HG03139 (cell line): Measurements from ENCODE around the gene PPP1R14C.
"Not testable (repeated sequence)": the region's sequence is repeated elsewhere in the genome, so short reads cannot be mapped to it uniquely, and the experiment has no call there.

Experiments used
- ATAC-seq: cut with Tn5 transposase; IDR thresholded peaks from one replicate; pipeline ENCODE4 v1.9.1; 2021; ENCODE audit not compliant: unreplicated experiment

PPP1R14C gene

GRCh38 chr6:150137711-150138110 is 5.1 kb upstream of the PPP1R14C start:
- not testable (repeated sequence) for ATAC-seq

GRCh38 chr6:150138638-150139037 is 4.2 kb upstream of the PPP1R14C start:
- ATAC-seq, result no peak

GRCh38 chr6:150139533-150139932 is 3.3 kb upstream of the PPP1R14C start:
- no peak for ATAC-seq

DNA sequence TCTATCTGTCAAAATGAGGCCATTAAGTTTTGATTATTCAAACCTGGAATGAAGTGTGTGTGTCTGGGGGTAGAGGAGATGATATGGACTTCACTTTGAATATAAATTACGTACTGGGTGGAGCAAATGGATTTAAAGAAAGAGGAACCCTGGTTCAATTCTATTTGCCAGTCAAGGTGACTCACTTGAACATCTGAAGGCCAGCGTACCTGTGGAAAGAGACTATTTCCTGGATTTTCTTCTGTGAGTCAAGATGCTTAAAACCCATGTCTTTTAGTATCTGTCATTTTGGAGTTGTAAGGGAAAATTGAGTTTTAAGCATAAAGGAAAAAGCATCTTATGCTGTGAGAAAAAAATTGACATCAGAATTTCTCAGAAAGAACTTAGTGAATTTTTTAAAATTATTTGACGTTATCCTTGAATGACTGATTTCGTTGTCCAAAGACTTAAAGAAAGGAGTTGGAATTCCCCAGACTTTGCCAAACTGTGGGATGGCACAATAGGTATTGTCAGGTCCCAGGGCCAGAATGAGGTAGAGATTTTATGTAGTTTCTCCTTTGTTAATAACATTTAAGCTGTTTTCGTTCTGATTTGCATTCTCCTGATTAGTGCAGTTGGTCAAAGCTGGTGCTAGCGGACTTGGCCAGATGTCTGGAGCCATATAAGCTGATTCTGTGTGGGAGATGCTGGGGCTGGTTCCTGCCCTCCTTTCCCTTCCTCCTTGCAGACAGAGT is 2.4 kb upstream of the PPP1R14C start:
- no peak for ATAC-seq

DNA sequence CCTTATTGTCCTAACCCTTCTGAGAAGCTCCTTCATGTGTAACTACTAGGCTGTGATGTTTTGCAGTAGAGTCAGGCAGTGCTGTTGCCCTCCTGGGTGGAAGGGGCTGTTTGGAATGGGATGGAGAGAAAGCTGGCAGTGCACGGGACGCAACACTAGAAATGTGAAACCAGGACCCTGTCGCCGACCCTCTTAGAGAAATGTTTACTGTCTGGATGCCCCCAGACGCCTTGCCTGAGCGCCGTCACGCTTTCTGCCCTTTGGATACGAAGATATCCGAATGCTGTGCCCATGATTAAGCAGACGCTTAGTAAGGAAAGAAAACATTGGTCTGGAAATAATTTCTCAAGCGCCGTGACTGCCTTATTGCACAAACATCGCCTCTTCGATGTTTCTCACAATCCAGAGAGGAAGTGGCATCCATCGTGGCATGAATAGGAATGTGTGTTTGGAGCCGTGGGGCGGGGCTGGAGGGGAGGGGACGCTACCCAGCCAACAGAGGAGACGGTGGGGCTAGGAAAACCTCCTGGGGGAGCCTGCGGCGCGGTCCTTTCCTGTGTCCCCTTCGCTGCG is 661 bp upstream of the PPP1R14C start:
- no peak for ATAC-seq

DNA sequence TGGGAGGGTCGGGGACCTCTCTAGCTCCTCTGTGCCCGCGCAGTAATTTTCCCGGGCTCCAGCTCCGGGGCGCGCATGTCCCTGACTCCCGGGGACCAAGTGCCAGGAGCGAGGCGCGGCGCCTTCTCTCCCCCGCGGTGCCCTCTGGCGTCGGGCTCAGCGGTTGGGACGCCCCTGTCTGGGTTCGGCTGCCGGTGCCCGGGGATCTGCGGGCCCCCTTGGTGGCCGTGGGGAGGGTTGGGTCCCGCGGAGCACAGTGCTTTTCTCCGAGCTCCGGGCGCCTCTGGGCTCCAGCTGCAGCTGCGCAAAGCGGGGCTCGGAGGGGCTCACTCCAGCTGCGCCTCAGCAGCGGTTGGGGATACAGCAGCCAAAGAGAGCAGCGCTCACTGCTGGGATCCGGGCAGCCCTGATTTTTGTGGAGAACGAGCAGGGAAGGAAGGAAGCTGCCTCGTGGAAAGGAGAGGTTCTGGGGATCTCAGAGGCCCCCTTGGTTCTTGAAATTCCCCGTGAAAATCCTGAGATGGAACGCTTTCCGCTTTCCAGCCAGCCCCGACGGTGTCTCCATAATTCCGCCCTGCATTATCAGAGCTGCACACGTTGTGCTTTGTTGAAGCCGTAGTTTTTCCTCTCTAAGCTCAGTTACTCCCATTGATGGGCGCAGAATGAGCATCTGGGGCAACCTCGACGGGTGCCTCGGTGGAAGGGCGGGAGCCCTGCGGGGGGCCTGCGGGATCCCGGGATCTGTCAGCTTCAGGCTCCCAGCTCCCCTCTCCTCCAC is 861 bp downstream of the PPP1R14C start:
- no peak for ATAC-seq

GRCh38 chr6:150144294-150144868 is 1.5 kb downstream of the PPP1R14C start:
- no peak for ATAC-seq

DNA sequence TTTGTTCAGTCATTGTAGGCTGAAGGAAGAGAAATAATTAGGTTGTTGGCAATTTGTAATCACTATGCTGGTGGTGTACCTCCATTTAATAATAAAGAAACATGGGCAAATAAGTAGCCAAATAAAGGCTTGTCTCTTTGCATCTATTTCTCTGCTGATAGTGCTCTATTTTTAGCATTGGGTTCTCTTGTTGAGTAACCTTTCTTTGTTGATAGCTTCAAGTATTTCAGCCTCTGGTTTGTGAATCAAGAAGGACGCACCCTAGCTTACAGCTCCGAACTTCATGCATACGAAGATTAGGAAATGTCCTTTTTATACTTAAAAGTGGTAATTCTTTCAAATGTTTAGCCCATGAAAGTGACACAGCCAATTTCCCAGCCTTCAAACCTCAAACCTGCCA is 2.6 kb downstream of the PPP1R14C start:
- ATAC-seq, result no peak

GRCh38 chr6:150145830-150146229 is 3.0 kb downstream of the PPP1R14C start:
- ATAC-seq, result no peak

DNA sequence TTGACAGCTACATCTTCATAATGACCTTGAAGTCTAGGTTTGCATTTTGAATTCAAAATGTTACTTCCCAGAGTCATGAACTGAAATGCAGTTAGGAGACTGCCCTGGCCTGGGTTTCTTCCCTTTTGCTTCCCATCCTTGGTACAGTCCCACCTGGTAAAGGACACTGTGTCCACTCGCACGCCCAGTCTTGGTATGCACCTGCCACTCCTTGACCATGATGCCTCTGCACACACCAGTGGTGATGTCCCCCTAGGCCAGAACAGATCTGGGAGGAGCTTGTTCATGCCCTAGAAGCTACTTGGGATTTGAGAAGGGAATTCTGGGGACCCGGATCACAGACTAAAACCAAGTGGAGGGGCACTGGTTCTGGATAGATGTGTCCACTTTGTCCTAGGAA is 3.6 kb downstream of the PPP1R14C start:
- ATAC-seq, result no peak

DNA sequence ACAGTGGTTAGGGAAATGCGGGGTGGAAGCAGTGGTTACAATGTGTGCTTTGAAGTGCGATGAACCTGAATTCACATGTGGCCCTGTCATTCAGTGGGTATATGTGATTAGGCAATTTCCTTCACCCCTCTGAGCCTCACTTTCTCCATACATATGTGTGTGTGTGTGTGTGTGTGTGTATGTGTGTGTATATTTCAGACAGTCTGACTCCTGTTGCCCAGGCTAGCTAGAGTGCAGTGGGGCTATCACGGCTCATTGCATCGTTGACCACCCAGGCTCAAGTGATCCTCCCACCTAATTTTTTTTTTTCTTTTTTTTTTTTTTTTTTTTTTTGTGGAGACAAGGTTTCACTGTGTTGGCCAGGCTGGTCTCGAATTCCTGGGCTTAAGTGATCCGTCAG is 6.3 kb downstream of the PPP1R14C start:
- no peak for ATAC-seq

GRCh38 chr6:150150458-150150820 is 7.6 kb downstream of the PPP1R14C start:
- no peak for ATAC-seq

- ATAC-seq, result no peak
Observed at GRCh38 chr6:150150821-150151646, 8.2 kb downstream of the PPP1R14C start.

DNA sequence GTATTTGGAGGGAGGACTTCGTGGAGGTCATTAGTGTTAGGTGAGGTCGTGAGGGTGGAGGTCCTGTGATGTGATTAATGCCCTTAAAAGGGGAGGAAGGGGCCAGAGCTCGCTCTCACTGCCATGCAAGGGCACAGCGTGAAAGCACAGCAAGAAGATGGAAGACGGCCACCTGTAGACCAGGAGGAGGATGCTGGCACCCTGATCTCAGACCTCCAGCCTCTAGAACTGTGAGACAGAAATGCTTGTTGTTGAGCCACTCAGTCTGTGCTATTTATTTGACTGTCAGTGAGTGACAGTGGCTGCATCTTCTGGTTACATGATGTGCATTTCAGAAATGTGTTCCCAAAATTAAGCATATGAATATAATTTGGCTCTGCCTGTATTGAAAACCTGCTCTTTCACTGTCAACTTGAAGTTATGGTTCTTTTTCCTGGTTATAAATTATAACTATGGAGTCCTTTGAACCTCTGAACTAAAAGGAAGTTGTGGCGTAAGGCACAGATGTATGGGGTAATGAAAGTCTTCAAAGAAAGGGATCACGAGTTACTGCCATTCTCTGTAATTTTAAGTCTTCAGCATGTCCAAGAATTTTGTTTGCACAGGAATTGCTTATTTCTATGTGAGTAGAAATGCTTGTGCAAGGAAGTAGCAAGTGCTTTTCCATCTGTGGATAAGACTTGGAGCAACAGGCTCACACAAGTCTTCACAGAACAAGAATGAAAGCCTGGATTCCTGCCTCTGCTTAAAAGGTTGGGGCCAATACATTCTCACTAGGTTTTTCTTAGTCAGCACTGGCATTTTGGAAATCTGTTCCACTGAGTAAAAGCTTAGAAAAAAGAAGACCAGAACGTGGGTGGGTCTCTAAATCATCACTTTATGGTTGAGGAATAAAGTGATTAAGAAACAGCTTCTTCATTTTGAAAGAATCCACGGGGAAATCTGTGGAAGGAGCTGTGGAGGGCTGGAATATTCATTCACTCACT is 10.3 kb downstream of the PPP1R14C start:
- no peak for ATAC-seq

DNA sequence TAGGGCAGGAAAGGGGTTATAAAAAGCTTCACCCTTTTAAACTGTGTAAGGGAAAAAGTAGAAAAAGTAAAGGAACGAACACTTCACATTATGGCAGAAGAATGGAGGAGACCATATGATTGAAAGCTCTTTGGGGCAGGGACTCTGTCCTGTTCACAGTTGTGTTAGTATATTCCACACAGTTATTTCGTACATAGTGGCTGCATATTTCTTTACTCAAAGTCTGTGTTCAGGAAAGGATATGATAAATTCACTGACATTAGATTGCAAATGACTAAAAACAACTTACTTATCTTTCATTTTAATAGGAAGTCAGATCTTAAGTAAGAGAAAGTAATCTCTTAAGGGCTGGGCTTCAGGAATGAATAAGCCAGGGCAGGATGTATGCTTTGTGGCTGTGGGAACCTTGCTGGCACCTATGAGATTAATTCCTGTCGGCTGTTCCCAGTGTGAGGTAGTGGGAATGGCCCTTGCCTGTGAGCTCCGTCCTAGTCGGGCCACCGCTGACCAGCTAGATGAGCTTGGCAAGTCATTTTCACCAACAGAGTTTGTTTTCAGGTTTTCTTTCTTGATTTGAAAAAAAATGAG is 11.2 kb downstream of the PPP1R14C start:
- ATAC-seq, result no peak

GRCh38 chr6:150156460-150156859 is 13.6 kb downstream of the PPP1R14C start:
- no peak for ATAC-seq

- ATAC-seq, result no peak
Observed at GRCh38 chr6:150157081-150157480, 14.2 kb downstream of the PPP1R14C start.

DNA sequence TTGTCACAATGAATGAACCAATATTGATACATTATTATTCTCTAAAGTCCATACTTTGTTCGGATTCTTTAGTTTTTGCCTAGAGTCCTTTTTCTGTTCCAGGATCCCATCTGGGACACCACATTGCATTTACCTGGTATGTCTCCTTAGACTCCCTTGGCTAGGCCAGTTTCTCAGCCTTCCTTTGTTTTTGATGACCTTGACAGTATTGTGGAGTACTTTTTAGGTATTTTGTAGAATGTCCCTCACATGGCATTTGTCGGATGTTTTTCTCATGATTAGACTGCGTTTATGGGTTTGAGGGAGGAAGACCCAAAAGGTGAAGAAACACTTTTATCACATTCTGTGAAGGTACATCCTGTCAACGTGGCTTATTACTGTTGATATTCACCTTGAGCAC is 16.9 kb downstream of the PPP1R14C start:
- no peak for ATAC-seq

- ATAC-seq, result no peak
Observed at GRCh38 chr6:150163970-150164369, 21.1 kb downstream of the PPP1R14C start.
